GM20000 (cell line): ENCODE measurements around the gene IRS2.

ENCODE experiments used
- DNase-seq: peaks from one replicate; pipeline ENCODE4 v3.0.0; 2012; ENCODE audit warnings: low spot score
- TF ChIP-seq, protein P1 (sequence below): IDR thresholded peaks from 2 replicates; pipeline ENCODE4 v1.5.1; 2012; ENCODE audit warnings: mild to moderate bottlenecking, control low read depth; ENCODE audit errors: extremely low read depth, missing control alignments

IRS2 gene

DNA sequence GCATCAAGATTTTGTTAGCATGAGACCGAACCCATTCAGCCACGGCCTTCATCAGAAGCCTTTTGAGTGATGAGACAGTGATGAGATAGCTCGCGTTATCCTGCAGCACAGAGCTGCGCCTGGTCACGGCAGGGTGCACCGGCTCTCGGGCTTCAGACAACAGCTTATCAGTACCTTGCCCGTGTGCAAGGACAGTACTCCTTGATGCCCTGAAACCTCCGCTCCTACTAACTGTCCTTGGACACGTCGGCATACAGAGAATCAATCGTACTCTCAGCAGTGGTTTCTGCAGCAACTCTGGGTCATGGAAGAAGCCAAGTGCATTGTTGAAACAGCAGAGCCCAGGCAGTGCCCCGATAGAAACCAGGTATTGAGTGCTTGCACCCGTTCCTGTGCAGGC lies 40.7 kb downstream of the IRS2 start:
- no peak for DNase-seq

DNA sequence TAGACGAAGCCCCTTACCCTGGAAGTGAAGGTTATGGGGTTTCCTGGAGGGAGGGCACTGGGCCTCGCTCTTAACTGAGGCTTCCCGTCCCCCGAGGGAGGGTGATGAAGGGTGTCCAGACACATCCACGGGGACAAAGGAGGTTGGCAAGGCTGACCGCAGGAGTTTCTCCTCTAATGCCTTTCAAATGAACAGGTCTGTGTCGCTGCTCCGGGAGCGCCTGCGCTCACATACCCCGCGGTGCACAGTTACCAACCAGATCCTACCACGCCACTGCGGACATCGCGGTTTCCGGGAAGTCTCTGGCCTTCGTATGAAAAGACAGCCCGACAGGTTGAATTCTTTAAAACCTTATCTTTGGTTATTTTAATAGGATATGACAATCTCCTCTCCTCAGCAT lies 41.3 kb downstream of the IRS2 start:
- no peak for DNase-seq
- TF ChIP-seq, protein P1, sequence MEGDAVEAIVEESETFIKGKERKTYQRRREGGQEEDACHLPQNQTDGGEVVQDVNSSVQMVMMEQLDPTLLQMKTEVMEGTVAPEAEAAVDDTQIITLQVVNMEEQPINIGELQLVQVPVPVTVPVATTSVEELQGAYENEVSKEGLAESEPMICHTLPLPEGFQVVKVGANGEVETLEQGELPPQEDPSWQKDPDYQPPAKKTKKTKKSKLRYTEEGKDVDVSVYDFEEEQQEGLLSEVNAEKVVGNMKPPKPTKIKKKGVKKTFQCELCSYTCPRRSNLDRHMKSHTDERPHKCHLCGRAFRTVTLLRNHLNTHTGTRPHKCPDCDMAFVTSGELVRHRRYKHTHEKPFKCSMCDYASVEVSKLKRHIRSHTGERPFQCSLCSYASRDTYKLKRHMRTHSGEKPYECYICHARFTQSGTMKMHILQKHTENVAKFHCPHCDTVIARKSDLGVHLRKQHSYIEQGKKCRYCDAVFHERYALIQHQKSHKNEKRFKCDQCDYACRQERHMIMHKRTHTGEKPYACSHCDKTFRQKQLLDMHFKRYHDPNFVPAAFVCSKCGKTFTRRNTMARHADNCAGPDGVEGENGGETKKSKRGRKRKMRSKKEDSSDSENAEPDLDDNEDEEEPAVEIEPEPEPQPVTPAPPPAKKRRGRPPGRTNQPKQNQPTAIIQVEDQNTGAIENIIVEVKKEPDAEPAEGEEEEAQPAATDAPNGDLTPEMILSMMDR, result no peak

More for the DNA sequence above, 40.7 kb downstream of the IRS2 start:
- TF ChIP-seq, protein P1, result no peak

GRCh38 chr13:109744512-109745051 lies 41.8 kb downstream of the IRS2 start:
- TF ChIP-seq, protein P1, result no peak
- DNase-seq, result no peak

- no peak for DNase-seq
- TF ChIP-seq, protein P1, result no peak
Measured at GRCh38 chr13:109743706-109744453, 42.5 kb downstream of the IRS2 start.

DNA sequence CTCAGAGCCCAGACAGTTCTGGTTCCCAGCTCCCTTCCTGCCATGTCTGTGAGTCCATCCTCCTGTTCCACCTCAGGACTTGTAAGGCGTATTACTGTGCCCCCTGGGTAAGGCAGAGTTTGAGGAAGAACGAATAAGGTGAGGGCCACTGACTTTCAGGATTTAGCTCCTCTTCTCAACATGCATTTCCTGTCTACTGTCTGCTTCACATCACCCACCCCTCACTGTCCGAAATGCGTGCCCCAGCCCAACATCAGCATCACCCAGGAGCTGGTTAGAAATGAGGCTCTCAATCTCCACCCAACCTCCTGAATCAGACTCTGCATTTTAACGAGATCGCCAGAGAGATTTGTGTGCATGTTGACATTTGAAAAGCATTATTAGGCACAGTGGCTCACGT lies 44.4 kb downstream of the IRS2 start:
- no peak for DNase-seq
- TF ChIP-seq, protein P1, result no peak

- DNase-seq, result no peak
- TF ChIP-seq, protein P1, result no peak
Measured at GRCh38 chr13:109740721-109741120, 45.7 kb downstream of the IRS2 start.

GRCh38 chr13:109740121-109740520 lies 46.3 kb downstream of the IRS2 start:
- TF ChIP-seq, protein P1, result no peak
- DNase-seq, result no peak
